GM21381 (cell line): ENCODE data around the gene ERCC2.

Experiments used
- ATAC-seq: cut with Tn5 transposase; IDR thresholded peaks from one replicate; pipeline ENCODE4 v1.9.1; 2021; ENCODE audit warnings: mild to moderate bottlenecking, moderate library complexity; ENCODE audit not compliant: unreplicated experiment

The ERCC2 gene

GRCh38 chr19:45356760-45357444 is 13.5 kb downstream of the ERCC2 start:
- ATAC-seq: no peak

- ATAC-seq: no peak
Measured at GRCh38 chr19:45355910-45356309, 14.5 kb downstream of the ERCC2 start.

GRCh38 chr19:45355402-45355801 is 15.0 kb downstream of the ERCC2 start:
- ATAC-seq: no peak

GRCh38 chr19:45354241-45354842 is 16.0 kb downstream of the ERCC2 start:
- ATAC-seq: no peak

- no peak for ATAC-seq
Measured at GRCh38 chr19:45352914-45353796, 17.2 kb downstream of the ERCC2 start.

GRCh38 chr19:45352471-45352870 is 17.9 kb downstream of the ERCC2 start:
- ATAC-seq: no peak

- ATAC-seq: no peak
Measured at GRCh38 chr19:45352062-45352461, 18.3 kb downstream of the ERCC2 start.

- ATAC-seq: no peak
Measured at GRCh38 chr19:45351401-45351952, 18.9 kb downstream of the ERCC2 start.

- ATAC-seq: no peak
Measured at GRCh38 chr19:45350477-45351058, 19.8 kb downstream of the ERCC2 start.

GRCh38 chr19:45349430-45349941 is 20.9 kb downstream of the ERCC2 start:
- ATAC-seq: no peak

- ATAC-seq: no peak
Measured at GRCh38 chr19:45349126-45349415, 21.3 kb downstream of the ERCC2 start.

GRCh38 chr19:45348367-45349125 is 21.8 kb downstream of the ERCC2 start:
- no peak for ATAC-seq

- no peak for ATAC-seq
Measured at GRCh38 chr19:45347570-45348366, 22.6 kb downstream of the ERCC2 start.

- no peak for ATAC-seq
Measured at GRCh38 chr19:45346449-45346848, 23.9 kb downstream of the ERCC2 start.

- ATAC-seq: no peak
Measured at GRCh38 chr19:45345506-45345860, 24.9 kb downstream of the ERCC2 start.

- ATAC-seq: no peak
Measured at GRCh38 chr19:45344621-45345505, 25.5 kb downstream of the ERCC2 start.

GRCh38 chr19:45342911-45343310 is 27.5 kb downstream of the ERCC2 start:
- ATAC-seq: no peak

GRCh38 chr19:45340899-45341453 is 29.4 kb downstream of the ERCC2 start:
- ATAC-seq: no peak
